HG03196 (cell line): Measurements from ENCODE around the gene UBE2L6.

Experiments
- ATAC-seq: cut with Tn5 transposase; IDR thresholded peaks from one replicate; pipeline ENCODE4 v1.9.1; 2021; ENCODE audit not compliant: unreplicated experiment

UBE2L6 gene

GRCh38 chr11:57501953-57502352 is 65.5 kb downstream of the UBE2L6 start:
- ATAC-seq = no peak
